GM19328 (cell line): Measurements from ENCODE around the gene SSC4D.
"Not testable (repeated sequence)": the region's sequence is repeated elsewhere in the genome, so short reads cannot be mapped to it uniquely, and the experiment has no call there.

ENCODE experiments used
- ATAC-seq: cut with Tn5 transposase; IDR thresholded peaks from one replicate; pipeline ENCODE4 v1.9.1; 2021; ENCODE audit warnings: mild to moderate bottlenecking, moderate library complexity; ENCODE audit not compliant: unreplicated experiment

Gene SSC4D

GRCh38 chr7:76409537-76409936, at the start of gene SSC4D:
TSS of gene SSC4D (minus strand) at chr7:76409697. CDS start at chr7:76404439, 5,258 bp downstream.
- no peak for ATAC-seq

GRCh38 chr7:76458504-76458903, 49.0 kb upstream of the SSC4D start:
- not testable (repeated sequence) for ATAC-seq

- not testable (repeated sequence) for ATAC-seq
These were observed 47.5 kb upstream of the SSC4D start for GRCh38 chr7:76457017-76457416.

GRCh38 chr7:76445577-76446008, 36.1 kb upstream of the SSC4D start:
- peak; percentile 70 for ATAC-seq

- ATAC-seq = not testable (repeated sequence)
These were observed 34.3 kb upstream of the SSC4D start for GRCh38 chr7:76443846-76444245.

- ATAC-seq = not testable (repeated sequence)
These were observed 33.4 kb upstream of the SSC4D start for GRCh38 chr7:76442664-76443446.

GRCh38 chr7:76441792-76442191, 32.3 kb upstream of the SSC4D start:
- not testable (repeated sequence) for ATAC-seq

- ATAC-seq = not testable (repeated sequence)
These were observed 30.9 kb upstream of the SSC4D start for GRCh38 chr7:76440404-76440803.

- not testable (repeated sequence) for ATAC-seq
These were observed 29.8 kb upstream of the SSC4D start for GRCh38 chr7:76439120-76439888.

- not testable (repeated sequence) for ATAC-seq
These were observed 28.4 kb upstream of the SSC4D start for GRCh38 chr7:76437873-76438272.

- no peak for ATAC-seq
These were observed 21.3 kb upstream of the SSC4D start for GRCh38 chr7:76430836-76431235.

- no peak for ATAC-seq
These were observed 20.7 kb upstream of the SSC4D start for GRCh38 chr7:76430211-76430610.

- ATAC-seq = no peak
These were observed 19.6 kb upstream of the SSC4D start for GRCh38 chr7:76428868-76429805.

- ATAC-seq = no peak
These were observed 18.8 kb upstream of the SSC4D start for GRCh38 chr7:76428149-76428823.

GRCh38 chr7:76427635-76428034, 18.1 kb upstream of the SSC4D start:
- ATAC-seq = no peak

- no peak for ATAC-seq
These were observed 16.7 kb upstream of the SSC4D start for GRCh38 chr7:76426246-76426645.

- ATAC-seq = not testable (repeated sequence)
These were observed 16.1 kb upstream of the SSC4D start for GRCh38 chr7:76425558-76425957.

GRCh38 chr7:76425156-76425555, 15.7 kb upstream of the SSC4D start:
- ATAC-seq = no peak

- peak; percentile 68 for ATAC-seq
These were observed 15.1 kb upstream of the SSC4D start, which contains the start of gene ZP3 for GRCh38 chr7:76424413-76425111. TSS of gene ZP3 (plus strand) at chr7:76424950. CDS start at chr7:76424965, 15 bp downstream.
